SK-N-SH (cell line): ENCODE data around the gene SCN4B. TPM values are rescaled to one million over a fixed set of nuclear protein-coding genes. Genes with fewer than 3 reads are reported as not detected.

Experiments
- CTCF ChIA-PET: fragments of 300-600, 350-600 bp; formaldehyde crosslinking; extraction: SDS; loops from one replicate; lab custom pipeline; 2021; lab: Yijun Ruan, JAX
- POLR2A ChIA-PET: fragments of 350-600 bp; sonication (Branson Sonifier 250); formaldehyde crosslinking; extraction: SDS; loops from one replicate; lab custom pipeline; 2020; ENCODE audit warnings: antibody characterized with exemption, inconsistent platforms; lab: Yijun Ruan, JAX
- DNase-seq: peaks from one replicate; pipeline ENCODE4 v3.0.0; 2012
- H2AFZ ChIP-seq: fragments of 200-600 bp; sonication (generic); 2 replicates; pipeline ENCODE4 v1.8.1; 2016; ENCODE audit warnings: antibody characterized with exemption, mild to moderate bottlenecking, low read depth
- H3F3A ChIP-seq: fragments of 200-600 bp; sonication (generic); replicated peaks from 2 replicates; pipeline ENCODE3; 2016; ENCODE audit warnings: antibody characterized with exemption, mild to moderate bottlenecking; ENCODE audit not compliant: insufficient read depth
- H3K27ac ChIP-seq, 2 experiments: fragments of 200-500 bp in 1 of 2; fragments of 200-600 bp in 1 of 2; sonication (Bioruptor generic) in 1 of 2; sonication (generic), shearing (Covaris generic) in 1 of 2; 2 replicates each; pipeline versions ENCODE4 v1.5.1 to v1.6.1; 2014 to 2016; ENCODE audit warnings: low read depth in 2 of 2, inconsistent platforms in 1 of 2, low read length in 1 of 2, mild to moderate bottlenecking in 1 of 2, mixed read lengths in 1 of 2
- H3K27me3 ChIP-seq: fragments of 200-600 bp; sonication (generic), shearing (Covaris generic); 2 replicates; pipeline ENCODE4 v1.6.1; 2016; ENCODE audit warnings: mixed run types; ENCODE audit not compliant: insufficient read depth
- H3K36me3 ChIP-seq, 2 experiments: fragments of 200-500 bp in 1 of 2; fragments of 200-600 bp in 1 of 2; sonication (Bioruptor generic) in 1 of 2; sonication (generic) in 1 of 2; replicated peaks in 1 of 2; 2 replicates each; pipeline versions ENCODE3 to v1.5.1; 2014 to 2016; ENCODE audit warnings: low read length in 1 of 2, mild to moderate bottlenecking in 1 of 2; ENCODE audit not compliant: insufficient read depth in 2 of 2, control insufficient read depth in 1 of 2
- H3K4me1 ChIP-seq, 2 experiments: fragments of 200-500 bp in 1 of 2; fragments of 200-600 bp in 1 of 2; sonication (Bioruptor generic) in 1 of 2; sonication (generic), shearing (Covaris generic) in 1 of 2; 2 replicates each; pipeline versions ENCODE4 v1.5.1 to v1.6.1; 2014 to 2016; ENCODE audit warnings: low read depth in 1 of 2, low read length in 1 of 2, mixed run types in 1 of 2; ENCODE audit not compliant: insufficient read depth in 2 of 2, control insufficient read depth in 1 of 2
- H3K4me2 ChIP-seq: fragments of 200-600 bp; sonication (generic), shearing (Covaris generic); 2 replicates; pipeline ENCODE4 v1.6.1; 2017; ENCODE audit warnings: mixed run types
- H3K4me3 ChIP-seq, 2 experiments: fragments of 200-500 bp in 1 of 2; fragments of 200-600 bp in 1 of 2; sonication (Bioruptor generic) in 1 of 2; sonication (generic), shearing (Covaris generic) in 1 of 2; 2 replicates each; pipeline versions ENCODE4 v1.5.1 to v1.8.1; 2014 to 2016; ENCODE audit warnings: low read depth in 2 of 2, inconsistent platforms in 1 of 2, low read length in 1 of 2, mild to moderate bottlenecking in 1 of 2, mixed read lengths in 1 of 2, moderate library complexity in 1 of 2
- H3K79me2 ChIP-seq: fragments of 200-600 bp; sonication (generic); 2 replicates; pipeline ENCODE4 v1.8.1; 2017; ENCODE audit warnings: mild to moderate bottlenecking; ENCODE audit not compliant: insufficient read depth
- H3K9ac ChIP-seq: fragments of 200-600 bp; sonication (generic); 2 replicates; pipeline ENCODE4 v1.6.1; 2017; ENCODE audit warnings: mixed run types
- H3K9me2 ChIP-seq: fragments of 200-600 bp; sonication (generic); 2 replicates; pipeline ENCODE4 v1.6.1; 2017; ENCODE audit warnings: mixed run types
- H3K9me3 ChIP-seq: fragments of 200-600 bp; sonication (generic); 2 replicates; pipeline ENCODE4 v1.6.1; 2017; ENCODE audit warnings: mixed run types, mild to moderate bottlenecking, moderate library complexity
- H4K20me1 ChIP-seq: fragments of 200-600 bp; sonication (generic); 2 replicates; pipeline ENCODE4 v1.6.1; 2017; ENCODE audit warnings: mild to moderate bottlenecking, mixed run types; ENCODE audit not compliant: insufficient read depth
- ELF1 ChIP-seq: IDR thresholded peaks from 2 replicates; pipeline ENCODE4 v1.4.0; 2012
- EP300 ChIP-seq, 2 experiments: IDR thresholded peaks; 2 replicates each; pipeline versions ENCODE4 v1.4.0 to v1.6.1; 2012; ENCODE audit warnings: borderline replicate concordance in 1 of 2, low read depth in 1 of 2, low read length in 1 of 2
- EZH2phosphoT487 ChIP-seq: fragments of 200-600 bp; sonication (generic); IDR thresholded peaks from 2 replicates; pipeline ENCODE4 v1.6.1; 2017; ENCODE audit warnings: low read depth, mixed run types, mild to moderate bottlenecking, antibody characterized with exemption, moderate library complexity, borderline replicate concordance
- FOSL2 ChIP-seq: IDR thresholded peaks from 2 replicates; pipeline ENCODE4 v1.4.0; 2012; ENCODE audit warnings: low read depth, mild to moderate bottlenecking, moderate library complexity, borderline replicate concordance
- FOXM1 ChIP-seq: IDR thresholded peaks from 2 replicates; pipeline ENCODE4 v1.4.0; 2012; ENCODE audit warnings: low read depth, mild to moderate bottlenecking
- JUND ChIP-seq: IDR thresholded peaks from 2 replicates; pipeline ENCODE4 v1.4.0; 2012
- MEF2A ChIP-seq: IDR thresholded peaks from 2 replicates; pipeline ENCODE4 v1.4.0; 2012; ENCODE audit warnings: low read depth, borderline replicate concordance
- NFIC ChIP-seq: IDR thresholded peaks from 2 replicates; pipeline ENCODE4 v1.4.0; 2012; ENCODE audit warnings: borderline replicate concordance
- POLR2AphosphoS5 ChIP-seq: IDR thresholded peaks from 2 replicates; pipeline ENCODE4 v1.6.1; 2012; ENCODE audit warnings: low read depth, low read length
- RAD21 ChIP-seq: IDR thresholded peaks from 2 replicates; pipeline ENCODE4 v1.6.1; 2012; ENCODE audit warnings: mild to moderate bottlenecking, low read length
- RFX5 ChIP-seq: IDR thresholded peaks from 2 replicates; pipeline ENCODE4 v1.6.1; 2012; ENCODE audit warnings: mild to moderate bottlenecking, improper control_type of control experiment, low read length
- RXRA ChIP-seq: IDR thresholded peaks from 2 replicates; pipeline ENCODE4 v1.4.0; 2012; ENCODE audit warnings: low read depth, mild to moderate bottlenecking, borderline replicate concordance
- SIN3A ChIP-seq: IDR thresholded peaks from 2 replicates; pipeline ENCODE4 v1.6.1; 2012; ENCODE audit warnings: low read depth, mild to moderate bottlenecking, low read length, moderate library complexity, borderline replicate concordance
- TEAD4 ChIP-seq: IDR thresholded peaks from 2 replicates; pipeline ENCODE4 v1.4.0; 2012; ENCODE audit warnings: mild to moderate bottlenecking, borderline replicate concordance; ENCODE audit not compliant: insufficient read depth
- YY1 ChIP-seq: IDR thresholded peaks from 2 replicates; pipeline ENCODE4 v1.4.0; 2012; ENCODE audit warnings: low read depth, mild to moderate bottlenecking
- WGBS: methylation state at CpG from one replicate; pipeline ENCODE4 v1.1.6; 2017; ENCODE audit warnings: low lambda C conversion rate; 5-methylcytosine and 5-hydroxymethylcytosine counted together
- polyA plus RNA-seq, 3 experiments: library from polyadenylated mRNA; depleted of rRNA; stranded (reverse); fragments of >200 nt; gene quantifications; 2 replicates each; pipeline ENCODE4 v1.2.3, GENCODE V29; 2012
- TF ChIP-seq, protein P1 (sequence below): IDR thresholded peaks from 2 replicates; pipeline ENCODE4 v1.4.0; 2012; ENCODE audit warnings: low read depth
- TF ChIP-seq, protein P2 (sequence below): IDR thresholded peaks from 2 replicates; pipeline ENCODE4 v1.4.0; 2012; ENCODE audit warnings: low read depth, borderline replicate concordance
- TF ChIP-seq, protein P3 (sequence below): IDR thresholded peaks from 2 replicates; pipeline ENCODE4 v1.4.0; 2012; ENCODE audit warnings: low read depth, borderline replicate concordance
- TF ChIP-seq, protein P4 (sequence below): fragments of 150-350 bp; IDR thresholded peaks from 2 replicates; pipeline ENCODE4 v1.6.1; 2017; ENCODE audit warnings: antibody characterized with exemption, low read length, low read depth, borderline replicate concordance
- TF ChIP-seq, protein P5 (sequence below): IDR thresholded peaks from 2 replicates; pipeline ENCODE4; 2012

Gene SCN4B
- polyA plus RNA-seq, 1 of the 3 experiments (the other 2 are of a cell fraction): 1.2 TPM

DNA sequence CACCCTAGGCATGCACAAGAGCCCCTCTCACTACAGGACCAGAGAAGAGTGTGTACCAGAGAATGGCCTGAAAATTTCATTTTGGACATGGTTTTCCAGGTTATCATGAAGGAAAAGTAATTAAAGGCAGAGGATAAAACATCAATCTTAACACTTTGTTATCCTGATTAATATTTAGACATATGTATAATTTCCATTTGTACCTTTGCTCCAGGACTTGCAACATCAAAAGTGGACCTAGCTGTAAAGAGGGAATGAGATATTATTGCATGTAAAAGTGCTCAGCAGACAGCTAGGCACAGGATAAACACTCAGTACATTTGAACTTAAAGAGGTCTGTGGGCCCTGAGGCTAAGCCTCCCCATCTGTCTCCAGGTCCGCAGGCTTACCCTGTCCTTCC lies 2.0 kb upstream of the SCN4B start:
- Histone ChIP-seq H3F3A (no peaks in the 10 kb centered on the region), H3K36me3 (no peaks in the 10 kb centered on the region), H3K9me3 (no peaks in the 10 kb centered on the region), H3K4me2 (no peak overlapping the region), H3K9me2 (no peaks in the 10 kb centered on the region), H3K27ac (no peak overlapping the region), H2AFZ (no peak overlapping the region), H3K79me2 (no peaks in the 10 kb centered on the region), H3K27me3 (peaks cover 77% of the 10 kb centered on the region), H3K4me1 (peaks cover 0 to 16% of the 10 kb centered on the region in 2 experiments; a peak in 1 of 4 replicates), H3K4me3 (no peak overlapping the region), H4K20me1 (no peaks in the 10 kb centered on the region), H3K9ac (no peak overlapping the region)
- ChIA-PET POLR2A (no interaction called here), CTCF (interaction anchor here (1.4 to 6.0 kb wide), 6 partner anchors 9 to 97 kb away, joined by 3 to 84 read pairs (median 10); partner anchors contain the start of gene MPZL3)
- 100% methylated on average over 1 of the region's 1 CpG for WGBS
- DNase-seq: no peak
- TF ChIP-seq FOXM1: no peak
- TF ChIP-seq YY1: no peak
- no peak for TF ChIP-seq POLR2AphosphoS5
- TF ChIP-seq FOSL2: no peak
- no peak for TF ChIP-seq EP300 (IDR thresholded peaks at IDR 0.05; ENCODE audit: borderline replicate concordance in 1 of 2, low read depth in 1 of 2, low read length in 1 of 2)
- TF ChIP-seq RAD21: no peak
- no peak for TF ChIP-seq TEAD4
- TF ChIP-seq EZH2phosphoT487: no peak
- TF ChIP-seq ELF1: no peak
- TF ChIP-seq, protein P1, sequence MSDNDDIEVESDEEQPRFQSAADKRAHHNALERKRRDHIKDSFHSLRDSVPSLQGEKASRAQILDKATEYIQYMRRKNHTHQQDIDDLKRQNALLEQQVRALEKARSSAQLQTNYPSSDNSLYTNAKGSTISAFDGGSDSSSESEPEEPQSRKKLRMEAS: no peak
- TF ChIP-seq, protein P2, sequence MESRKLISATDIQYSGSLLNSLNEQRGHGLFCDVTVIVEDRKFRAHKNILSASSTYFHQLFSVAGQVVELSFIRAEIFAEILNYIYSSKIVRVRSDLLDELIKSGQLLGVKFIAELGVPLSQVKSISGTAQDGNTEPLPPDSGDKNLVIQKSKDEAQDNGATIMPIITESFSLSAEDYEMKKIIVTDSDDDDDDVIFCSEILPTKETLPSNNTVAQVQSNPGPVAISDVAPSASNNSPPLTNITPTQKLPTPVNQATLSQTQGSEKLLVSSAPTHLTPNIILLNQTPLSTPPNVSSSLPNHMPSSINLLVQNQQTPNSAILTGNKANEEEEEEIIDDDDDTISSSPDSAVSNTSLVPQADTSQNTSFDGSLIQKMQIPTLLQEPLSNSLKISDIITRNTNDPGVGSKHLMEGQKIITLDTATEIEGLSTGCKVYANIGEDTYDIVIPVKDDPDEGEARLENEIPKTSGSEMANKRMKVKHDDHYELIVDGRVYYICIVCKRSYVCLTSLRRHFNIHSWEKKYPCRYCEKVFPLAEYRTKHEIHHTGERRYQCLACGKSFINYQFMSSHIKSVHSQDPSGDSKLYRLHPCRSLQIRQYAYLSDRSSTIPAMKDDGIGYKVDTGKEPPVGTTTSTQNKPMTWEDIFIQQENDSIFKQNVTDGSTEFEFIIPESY: no peak
- no peak for TF ChIP-seq JUND
- TF ChIP-seq, protein P3, sequence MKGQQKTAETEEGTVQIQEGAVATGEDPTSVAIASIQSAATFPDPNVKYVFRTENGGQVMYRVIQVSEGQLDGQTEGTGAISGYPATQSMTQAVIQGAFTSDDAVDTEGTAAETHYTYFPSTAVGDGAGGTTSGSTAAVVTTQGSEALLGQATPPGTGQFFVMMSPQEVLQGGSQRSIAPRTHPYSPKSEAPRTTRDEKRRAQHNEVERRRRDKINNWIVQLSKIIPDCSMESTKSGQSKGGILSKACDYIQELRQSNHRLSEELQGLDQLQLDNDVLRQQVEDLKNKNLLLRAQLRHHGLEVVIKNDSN: no peak
- TF ChIP-seq RXRA: no peak
- no peak for TF ChIP-seq NFIC
- TF ChIP-seq, protein P4, sequence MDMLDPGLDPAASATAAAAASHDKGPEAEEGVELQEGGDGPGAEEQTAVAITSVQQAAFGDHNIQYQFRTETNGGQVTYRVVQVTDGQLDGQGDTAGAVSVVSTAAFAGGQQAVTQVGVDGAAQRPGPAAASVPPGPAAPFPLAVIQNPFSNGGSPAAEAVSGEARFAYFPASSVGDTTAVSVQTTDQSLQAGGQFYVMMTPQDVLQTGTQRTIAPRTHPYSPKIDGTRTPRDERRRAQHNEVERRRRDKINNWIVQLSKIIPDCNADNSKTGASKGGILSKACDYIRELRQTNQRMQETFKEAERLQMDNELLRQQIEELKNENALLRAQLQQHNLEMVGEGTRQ: no peak
- TF ChIP-seq MEF2A: no peak
- TF ChIP-seq RFX5: no peak
- TF ChIP-seq, protein P5, sequence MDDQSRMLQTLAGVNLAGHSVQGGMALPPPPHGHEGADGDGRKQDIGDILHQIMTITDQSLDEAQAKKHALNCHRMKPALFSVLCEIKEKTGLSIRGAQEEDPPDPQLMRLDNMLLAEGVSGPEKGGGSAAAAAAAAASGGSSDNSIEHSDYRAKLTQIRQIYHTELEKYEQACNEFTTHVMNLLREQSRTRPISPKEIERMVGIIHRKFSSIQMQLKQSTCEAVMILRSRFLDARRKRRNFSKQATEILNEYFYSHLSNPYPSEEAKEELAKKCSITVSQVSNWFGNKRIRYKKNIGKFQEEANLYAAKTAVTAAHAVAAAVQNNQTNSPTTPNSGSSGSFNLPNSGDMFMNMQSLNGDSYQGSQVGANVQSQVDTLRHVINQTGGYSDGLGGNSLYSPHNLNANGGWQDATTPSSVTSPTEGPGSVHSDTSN: no peak
- no peak for TF ChIP-seq SIN3A
